Kidney (tissue), 14 donors: ENCODE results near the gene PLBD1. TPM values are rescaled to one million over a fixed set of nuclear protein-coding genes. Genes with fewer than 3 reads are reported as not detected.

ENCODE experiments used
- DNase-seq, 5 donors: peaks; one replicate each; pipeline ENCODE4 v3.0.0-alpha.2; 2013 to 2020
- FAIRE-seq: peaks from 2 replicates; lab custom pipeline; 2012; peaks lifted over from hg19 to GRCh38; lab: Jason Lieb, UNC
- H3K27ac ChIP-seq, 2 donors: one replicate each; pipeline ENCODE4 v1.7.0; 2013; ENCODE audit warnings: low read depth in 2 of 2, low read length in 2 of 2, inconsistent platforms in 1 of 2
- H3K27me3 ChIP-seq: one replicate; pipeline ENCODE4 v1.7.1; 2013; ENCODE audit warnings: low read length, inconsistent platforms; ENCODE audit not compliant: control insufficient read depth, insufficient read depth
- H3K36me3 ChIP-seq, 3 donors: one replicate each; pipeline versions ENCODE4 v1.7.0 to v1.7.1; 2013; ENCODE audit warnings: low read length in 3 of 3, control low read depth in 1 of 3, inconsistent platforms in 1 of 3; ENCODE audit not compliant: insufficient read depth in 3 of 3, control insufficient read depth in 2 of 3
- H3K4me1 ChIP-seq, 3 donors: one replicate each; pipeline versions ENCODE4 v1.7.0 to v1.7.1; 2013; ENCODE audit warnings: low read length in 3 of 3, inconsistent platforms in 1 of 3, low read depth in 1 of 3; ENCODE audit not compliant: control insufficient read depth in 2 of 3, insufficient read depth in 2 of 3
- H3K4me3 ChIP-seq, 3 donors: one replicate each; pipeline versions ENCODE4 v1.7.0 to v1.8.1; 2013; ENCODE audit warnings: low read length in 3 of 3, control low read depth in 1 of 3, inconsistent platforms in 1 of 3
- H3K9ac ChIP-seq, 3 donors: one replicate each; pipeline versions ENCODE4 v1.7.0 to v1.7.1; 2013; ENCODE audit warnings: low read length in 3 of 3, control low read depth in 1 of 3, inconsistent platforms in 1 of 3
- H3K9me3 ChIP-seq, 3 donors: one replicate each; pipeline versions ENCODE4 v1.7.0 to v1.7.1; 2013; ENCODE audit warnings: low read length in 3 of 3, control low read depth in 1 of 3, inconsistent platforms in 1 of 3; ENCODE audit not compliant: control insufficient read depth in 2 of 3, insufficient read depth in 1 of 3
- intact Hi-C: fragments of 100-400 bp; cut with DNase I; formaldehyde crosslinking; loops from one replicate; pipeline ENCODE4 v1.11.1; 2022
- polyA plus RNA-seq: library from polyadenylated mRNA; stranded (reverse); fragments of 350-450 nt; fragmentation: Illumina TruSeq; extraction: RNeasy Lipid Tissue Mini Kit (QIAGEN cat#74804); gene quantifications from one replicate; pipeline ENCODE4 v1.2.3, GENCODE V29; 2014; ENCODE audit warnings: low read depth, low replicate concordance; ENCODE audit not compliant: insufficient read depth
- total RNA-seq: library from RNA; stranded (reverse); fragmentation: NEBNext Ultra II Directional; extraction: Animal tissue kit (Norgen Biotek cat#: 25700); gene quantifications from one replicate; pipeline ENCODE4 v1.2.1, GENCODE V29; 2021
- TF ChIP-seq, protein P1 (sequence below): IDR thresholded peaks from 3 replicates; pipeline ENCODE4 v1.5.1; 2012; ENCODE audit warnings: mild to moderate bottlenecking, moderate library complexity, borderline replicate concordance; ENCODE audit not compliant: insufficient read depth; ENCODE audit errors: extremely low read depth
- donor health status: control.
- donor health status: control.
- donor health status: control.
- donor health status: control.
- donor health status: control.
- donor health status: DM: yes; HTN: yes; CAD: no.
- donor health status: Normal renal cell carcinoma (clear cell type).

Gene PLBD1
- total and polyA plus RNA-seq, 2 donors from 2014 or later: 28.4 to 28.6 TPM

DNA sequence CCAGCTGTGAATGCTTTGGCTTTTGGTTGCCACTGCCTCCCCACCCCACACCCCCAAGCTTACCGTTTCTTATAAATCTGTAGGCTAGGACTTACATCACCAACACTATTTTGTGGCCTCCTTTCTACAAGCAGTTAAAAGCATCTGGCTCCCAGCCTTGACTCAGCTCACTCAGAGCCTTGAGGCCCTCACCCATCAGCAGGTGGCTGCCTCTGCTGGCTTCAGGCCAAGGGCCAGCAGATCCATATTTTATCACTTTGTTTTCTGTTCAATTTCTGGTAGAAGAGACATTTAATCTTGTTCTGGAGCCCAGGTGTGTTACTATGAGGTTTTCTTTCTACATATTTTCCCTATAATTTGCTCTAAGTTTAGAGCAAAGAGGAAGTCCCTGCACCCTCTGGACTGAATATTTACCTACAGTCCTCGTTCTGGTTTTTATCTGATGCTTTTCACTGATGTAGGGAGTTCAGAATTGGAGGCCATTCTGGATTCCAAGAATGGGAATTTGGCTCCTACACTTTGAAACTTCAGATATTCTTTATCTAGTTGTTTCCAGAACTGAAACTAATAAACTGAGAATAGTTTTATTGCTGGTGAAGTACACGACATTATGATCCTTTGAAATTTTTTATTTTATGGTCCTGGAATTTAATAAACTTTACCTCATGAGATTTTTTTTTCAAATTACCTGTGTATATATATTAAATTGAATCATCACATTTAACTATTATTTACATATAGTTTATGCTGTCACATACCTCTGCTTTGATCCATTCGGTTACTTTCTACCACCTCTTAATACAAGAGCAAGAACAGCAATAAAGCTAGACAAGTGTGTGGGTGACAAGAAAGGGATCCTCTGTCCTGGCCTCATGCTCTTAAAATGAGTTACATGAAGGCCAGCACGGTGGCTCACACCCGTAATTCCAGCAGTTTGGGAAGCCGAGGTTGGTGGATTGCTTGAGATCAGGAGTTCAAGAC is 22.2 kb downstream of the PLBD1 start:
- H3K4me3 ChIP-seq: no peak overlapping the region
- TF ChIP-seq, protein P1, sequence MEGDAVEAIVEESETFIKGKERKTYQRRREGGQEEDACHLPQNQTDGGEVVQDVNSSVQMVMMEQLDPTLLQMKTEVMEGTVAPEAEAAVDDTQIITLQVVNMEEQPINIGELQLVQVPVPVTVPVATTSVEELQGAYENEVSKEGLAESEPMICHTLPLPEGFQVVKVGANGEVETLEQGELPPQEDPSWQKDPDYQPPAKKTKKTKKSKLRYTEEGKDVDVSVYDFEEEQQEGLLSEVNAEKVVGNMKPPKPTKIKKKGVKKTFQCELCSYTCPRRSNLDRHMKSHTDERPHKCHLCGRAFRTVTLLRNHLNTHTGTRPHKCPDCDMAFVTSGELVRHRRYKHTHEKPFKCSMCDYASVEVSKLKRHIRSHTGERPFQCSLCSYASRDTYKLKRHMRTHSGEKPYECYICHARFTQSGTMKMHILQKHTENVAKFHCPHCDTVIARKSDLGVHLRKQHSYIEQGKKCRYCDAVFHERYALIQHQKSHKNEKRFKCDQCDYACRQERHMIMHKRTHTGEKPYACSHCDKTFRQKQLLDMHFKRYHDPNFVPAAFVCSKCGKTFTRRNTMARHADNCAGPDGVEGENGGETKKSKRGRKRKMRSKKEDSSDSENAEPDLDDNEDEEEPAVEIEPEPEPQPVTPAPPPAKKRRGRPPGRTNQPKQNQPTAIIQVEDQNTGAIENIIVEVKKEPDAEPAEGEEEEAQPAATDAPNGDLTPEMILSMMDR: no peak
- no peak overlapping the region for H3K27ac ChIP-seq
- H3K36me3 ChIP-seq: no peaks in the 10 kb centered on the region
- intact Hi-C loops: no loop called here
- no peak overlapping the region for H3K9ac ChIP-seq
- DNase-seq (no peak), FAIRE-seq (no peak)
- no peaks in the 10 kb centered on the region for H3K4me1 ChIP-seq
- no peaks in the 10 kb centered on the region for H3K9me3 ChIP-seq
- H3K27me3 ChIP-seq: no peaks in the 10 kb centered on the region

DNA sequence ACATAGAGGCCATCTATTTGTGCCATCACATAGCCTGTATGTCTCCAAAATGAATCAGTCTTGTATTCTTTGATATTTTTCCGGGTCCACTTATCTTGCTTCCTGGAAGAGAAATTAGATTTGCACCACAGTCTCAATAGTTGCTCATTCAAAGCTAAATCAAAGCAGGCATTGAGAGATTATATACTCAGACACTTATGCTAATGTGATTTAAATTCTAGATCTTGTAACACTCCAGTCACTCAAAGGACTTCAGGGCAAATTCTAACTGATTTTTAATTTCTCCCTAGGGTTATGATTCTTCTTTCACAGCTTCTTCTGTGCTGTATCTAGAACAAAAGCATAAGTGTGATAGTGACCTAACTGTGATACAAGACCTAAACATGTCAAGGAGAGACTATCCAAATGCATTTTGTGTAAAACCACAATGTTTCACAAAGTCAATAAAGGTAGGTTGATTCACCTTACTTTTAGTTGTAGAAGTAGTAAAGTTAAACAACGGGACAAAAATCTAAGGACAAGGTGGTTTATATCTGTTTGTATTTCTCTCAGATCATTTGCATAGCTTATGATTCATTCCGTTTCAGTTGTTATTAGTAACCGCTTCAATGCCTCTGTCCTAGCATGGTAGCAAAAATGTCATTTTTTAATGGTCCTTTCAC is 26.8 kb downstream of the PLBD1 start:
- H3K4me1 ChIP-seq: no peaks in the 10 kb centered on the region
- intact Hi-C loops: no loop called here
- FAIRE-seq (no peak), DNase-seq (no peak)
- H3K27ac ChIP-seq: no peak overlapping the region
- H3K9ac ChIP-seq: no peak overlapping the region
- peaks cover 0 to 2% (median 0%) of the 10 kb centered on the region in 3 donors for H3K36me3 ChIP-seq
- no peaks in the 10 kb centered on the region for H3K27me3 ChIP-seq
- TF ChIP-seq, protein P1: no peak
- no peak overlapping the region for H3K4me3 ChIP-seq
- H3K9me3 ChIP-seq: no peaks in the 10 kb centered on the region

DNA sequence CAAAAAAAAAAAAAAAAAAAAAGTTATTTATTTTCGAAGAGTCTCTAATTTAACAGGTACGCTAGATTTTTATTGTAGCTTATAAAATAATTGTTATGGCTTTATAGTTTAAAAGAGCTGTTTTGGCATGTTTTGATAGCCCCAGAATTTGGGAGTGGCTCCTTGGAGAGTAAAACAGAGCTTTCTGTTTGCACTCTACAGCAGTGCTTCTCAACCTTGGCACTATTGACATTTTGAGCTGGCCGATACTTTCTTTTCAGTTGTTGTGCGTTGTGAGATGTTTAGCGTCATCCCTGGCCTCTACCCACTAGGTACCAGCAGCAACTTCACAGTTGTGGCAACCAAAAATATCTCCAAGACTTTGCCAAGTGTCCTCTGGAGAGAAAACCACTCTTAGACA is 30.6 kb downstream of the PLBD1 start:
- no peaks in the 10 kb centered on the region for H3K4me1 ChIP-seq
- no peak overlapping the region for H3K4me3 ChIP-seq
- no peak overlapping the region for H3K9ac ChIP-seq
- FAIRE-seq (no peak), DNase-seq (no peak)
- TF ChIP-seq, protein P1: no peak
- peaks cover 0 to 2% (median 0%) of the 10 kb centered on the region in 3 donors for H3K36me3 ChIP-seq
- H3K27me3 ChIP-seq: no peaks in the 10 kb centered on the region
- no peaks in the 10 kb centered on the region for H3K9me3 ChIP-seq
- H3K27ac ChIP-seq: no peak overlapping the region
- intact Hi-C loops: no loop called here
